Ectodermal cell (in vitro differentiated cells): Measurements from ENCODE around the gene SPARCL1.

Experiments used
- H3K27ac ChIP-seq: 2 replicates; pipeline ENCODE4 v1.7.0; 2013; ENCODE audit warnings: mild to moderate bottlenecking, low read depth, low read length; ENCODE audit not compliant: insufficient read depth, poor library complexity, severe bottlenecking
- H3K27me3 ChIP-seq: 2 replicates; pipeline ENCODE4 v1.7.0; 2013; ENCODE audit warnings: mild to moderate bottlenecking, low read length; ENCODE audit not compliant: insufficient read depth, control insufficient read depth, poor library complexity, severe bottlenecking
- H3K36me3 ChIP-seq: one replicate; pipeline ENCODE4 v1.7.0; 2013; ENCODE audit warnings: low read length; ENCODE audit not compliant: control insufficient read depth, insufficient read depth
- H3K4me1 ChIP-seq: one replicate; pipeline ENCODE4 v1.7.0; 2013; ENCODE audit warnings: low read length; ENCODE audit not compliant: control insufficient read depth, insufficient read depth
- H3K4me3 ChIP-seq: 2 replicates; pipeline ENCODE4 v1.7.0; 2013; ENCODE audit warnings: low read depth, low read length, control low read depth; ENCODE audit not compliant: insufficient read depth
- H3K9me3 ChIP-seq: 2 replicates; pipeline ENCODE4 v1.7.0; 2013; ENCODE audit warnings: mild to moderate bottlenecking, low read length, moderate library complexity; ENCODE audit not compliant: control insufficient read depth
- WGBS, 2 experiments: methylation state at CpG; one replicate each; pipeline ENCODE4 v1.1.7; 2013; ENCODE audit warnings: missing lambda C conversion rate in 2 of 2; 5-methylcytosine and 5-hydroxymethylcytosine counted together

The SPARCL1 gene

DNA sequence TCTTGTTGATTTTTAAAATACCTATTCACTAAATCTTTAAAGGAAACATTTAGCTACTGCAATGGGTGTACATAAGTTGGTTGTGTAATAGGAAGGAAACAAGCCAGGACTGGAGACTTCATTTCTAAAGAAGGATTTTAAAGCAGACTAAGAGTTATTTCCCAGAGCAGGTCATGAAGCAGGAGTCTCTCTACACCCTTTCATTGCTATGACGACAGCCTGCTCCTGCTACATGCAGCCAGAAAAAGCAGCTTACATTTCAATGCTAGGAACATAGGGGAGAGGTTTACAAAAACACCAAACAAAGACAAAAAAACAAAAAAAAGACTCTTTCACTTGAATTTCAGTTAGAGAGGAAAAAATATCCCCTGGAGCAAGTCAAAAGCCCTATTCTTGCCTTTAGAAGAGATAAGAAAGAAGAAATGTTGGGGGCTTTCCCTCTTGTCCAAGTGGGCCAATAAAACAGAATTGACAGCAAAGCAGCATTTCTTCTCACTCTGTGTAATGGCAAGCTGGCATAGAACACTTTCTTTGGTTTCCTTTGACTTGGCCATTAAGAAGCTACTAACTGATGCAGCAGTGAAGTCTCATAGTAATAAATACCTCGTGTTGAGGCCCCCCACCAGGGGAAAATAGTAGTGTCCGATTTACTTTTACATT, 3.4 kb downstream of the SPARCL1 start:
- Histone ChIP-seq H3K4me1 (peaks cover 19% of the 10 kb centered on the region), H3K9me3 (no peaks in the 10 kb centered on the region), H3K27ac (peak overlapping the region; percentile 74), H3K27me3 (peaks cover 20% of the 10 kb centered on the region), H3K4me3 (no peak overlapping the region), H3K36me3 (no peaks in the 10 kb centered on the region)
- WGBS, 2 experiments: 37 to 39% methylated on average over 3 of the region's 3 CpGs

- Histone ChIP-seq H3K4me1 (peaks cover 21% of the 10 kb centered on the region), H3K27me3 (peaks cover 30% of the 10 kb centered on the region), H3K9me3 (no peaks in the 10 kb centered on the region), H3K36me3 (no peaks in the 10 kb centered on the region), H3K4me3 (no peak overlapping the region), H3K27ac (no peak overlapping the region)
- WGBS, 2 experiments: 47 to 93% methylated on average over 1 to 2 of the region's 2 CpGs
These were observed 4.7 kb downstream of the SPARCL1 start for GRCh38 chr4:87524456-87524855.

DNA sequence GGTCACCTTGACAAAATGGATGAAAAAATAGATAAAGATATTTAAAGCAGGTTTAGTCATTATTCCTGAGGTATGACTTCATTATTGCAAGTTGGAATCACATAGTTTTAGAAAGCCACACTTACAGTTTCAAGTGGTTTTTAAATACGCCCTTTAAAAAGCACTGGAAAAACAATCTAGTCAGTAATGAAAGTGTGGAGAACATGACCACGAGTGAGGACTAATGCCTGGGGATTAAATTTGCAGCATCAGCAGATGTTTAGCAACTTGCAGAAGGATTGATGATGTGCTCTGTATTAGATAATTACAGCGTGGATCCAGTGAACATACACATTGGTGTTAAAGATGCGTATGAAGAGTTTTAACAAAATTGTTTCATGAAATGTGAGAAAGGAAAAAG, 5.9 kb downstream of the SPARCL1 start:
- Histone ChIP-seq H3K9me3 (no peaks in the 10 kb centered on the region), H3K27ac (no peak overlapping the region), H3K4me3 (no peak overlapping the region), H3K27me3 (peaks cover 41% of the 10 kb centered on the region), H3K36me3 (no peaks in the 10 kb centered on the region), H3K4me1 (peaks cover 12% of the 10 kb centered on the region)
- WGBS, 2 experiments: 91 to 92% methylated on average over 4 of the region's 4 CpGs

- peaks cover 6% of the 10 kb centered on the region for H3K4me1 ChIP-seq
- H3K9me3 ChIP-seq: no peaks in the 10 kb centered on the region
- WGBS, 2 experiments: 90 to 94% methylated on average over 3 of the region's 3 CpGs
- H3K27ac ChIP-seq: no peak overlapping the region
- H3K36me3 ChIP-seq: no peaks in the 10 kb centered on the region
- peaks cover 56% of the 10 kb centered on the region for H3K27me3 ChIP-seq
- no peak overlapping the region for H3K4me3 ChIP-seq
These were observed 7.3 kb downstream of the SPARCL1 start for GRCh38 chr4:87521757-87522374.

DNA sequence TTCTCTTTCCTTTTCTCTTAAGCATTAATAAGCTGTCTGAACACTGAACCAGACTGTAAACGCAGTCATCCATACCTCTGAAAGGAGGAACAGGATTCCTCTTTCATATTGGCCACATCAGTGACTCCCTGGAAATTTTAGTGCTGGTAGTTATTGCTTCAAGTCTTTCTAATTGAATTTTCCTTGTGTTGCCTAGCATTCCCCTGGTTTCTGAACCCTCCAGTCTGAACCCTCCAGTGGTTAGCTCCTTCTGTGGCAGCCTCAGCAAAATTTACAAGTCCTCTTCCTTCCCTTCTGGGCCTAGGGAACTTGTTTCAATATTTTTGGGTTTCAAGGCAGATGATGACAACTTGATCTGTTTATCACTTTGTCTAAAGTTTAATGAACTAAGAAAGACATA, 7.9 kb downstream of the SPARCL1 start:
- Histone ChIP-seq H3K36me3 (no peaks in the 10 kb centered on the region), H3K27me3 (peaks cover 61% of the 10 kb centered on the region), H3K4me1 (peaks cover 4% of the 10 kb centered on the region), H3K27ac (no peak overlapping the region), H3K4me3 (no peak overlapping the region), H3K9me3 (no peaks in the 10 kb centered on the region)
- 83 to 91% methylated on average over 1 of the region's 1 CpG for WGBS, 2 experiments

- Histone ChIP-seq H3K4me1 (peaks cover 4% of the 10 kb centered on the region), H3K9me3 (no peaks in the 10 kb centered on the region), H3K36me3 (no peaks in the 10 kb centered on the region), H3K4me3 (no peak overlapping the region), H3K27ac (no peak overlapping the region), H3K27me3 (peaks cover 61% of the 10 kb centered on the region)
- WGBS, 2 experiments: 92 to 94% methylated on average over 2 of the region's 2 CpGs
These were observed 11.6 kb downstream of the SPARCL1 start for GRCh38 chr4:87517621-87518020.

- H3K4me3 ChIP-seq: no peak overlapping the region
- WGBS, 2 experiments: 94 to 97% methylated on average over 2 of the region's 3 CpGs
- no peaks in the 10 kb centered on the region for H3K36me3 ChIP-seq
- H3K27me3 ChIP-seq: peaks cover 51% of the 10 kb centered on the region
- peaks cover 4% of the 10 kb centered on the region for H3K4me1 ChIP-seq
- no peaks in the 10 kb centered on the region for H3K9me3 ChIP-seq
- H3K27ac ChIP-seq: no peak overlapping the region
These were observed 12.5 kb downstream of the SPARCL1 start for GRCh38 chr4:87516683-87517082.

GRCh38 chr4:87512400-87512799, 16.8 kb downstream of the SPARCL1 start:
- Histone ChIP-seq H3K36me3 (no peaks in the 10 kb centered on the region), H3K9me3 (no peaks in the 10 kb centered on the region), H3K27ac (no peak overlapping the region), H3K27me3 (peaks cover 14% of the 10 kb centered on the region), H3K4me3 (no peak overlapping the region), H3K4me1 (no peaks in the 10 kb centered on the region)
- 100% methylated on average over 1 of the region's 1 CpG; no CpG with 5 or more reads in 1 of the 2 experiments for WGBS, 2 experiments

- H3K9me3 ChIP-seq: no peaks in the 10 kb centered on the region
- no peaks in the 10 kb centered on the region for H3K36me3 ChIP-seq
- 84 to 89% methylated on average over 2 of the region's 2 CpGs for WGBS, 2 experiments
- H3K4me3 ChIP-seq: no peak overlapping the region
- H3K27me3 ChIP-seq: peaks cover 5% of the 10 kb centered on the region
- no peaks in the 10 kb centered on the region for H3K4me1 ChIP-seq
- no peak overlapping the region for H3K27ac ChIP-seq
These were observed 17.7 kb downstream of the SPARCL1 start for GRCh38 chr4:87511500-87511899.

DNA sequence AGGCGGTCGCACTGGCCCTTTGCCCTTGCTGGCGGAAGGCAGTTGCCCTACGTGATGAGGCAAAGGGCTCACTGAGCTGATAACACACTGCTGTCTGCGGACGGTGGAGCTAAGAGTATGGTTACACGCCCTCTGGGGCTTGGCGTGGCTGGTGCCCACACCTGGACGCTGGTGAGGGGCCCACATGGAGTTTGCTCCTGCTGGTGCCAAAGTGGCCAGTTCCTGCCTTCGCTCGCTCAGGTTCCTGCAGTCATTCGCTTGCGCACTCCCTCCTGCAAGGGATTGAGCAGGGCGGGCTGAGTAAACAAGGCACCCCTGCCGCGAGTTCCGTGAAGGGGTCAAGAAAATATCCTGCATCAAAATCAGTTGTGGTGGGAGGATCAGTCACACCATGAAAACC, 18.4 kb downstream of the SPARCL1 start:
- H3K27ac ChIP-seq: no peak overlapping the region
- H3K4me3 ChIP-seq: no peak overlapping the region
- no peaks in the 10 kb centered on the region for H3K27me3 ChIP-seq
- no peaks in the 10 kb centered on the region for H3K36me3 ChIP-seq
- 89 to 92% methylated on average over 17 of the region's 17 CpGs for WGBS, 2 experiments
- no peaks in the 10 kb centered on the region for H3K4me1 ChIP-seq
- H3K9me3 ChIP-seq: no peaks in the 10 kb centered on the region
